ENCODE measurements around the gene ZNF562.
"Not testable (repeated sequence)": the region's sequence is repeated elsewhere in the genome, so short reads cannot be mapped to it uniquely, and the experiment has no call there.

The ZNF562 gene

GRCh38 chr19:9679996-9680395, 5.1 kb upstream of the ZNF562 start:
- WGBS (ENCODE audit: insufficient coverage, insufficient read length) = no CpG with 5 or more reads among the region's 30 CpGs
- not testable (repeated sequence) for DNase-seq (ENCODE audit: low read depth, low spot score); H3K4me1 ChIP-seq (ENCODE audit: control insufficient read depth, insufficient read depth, low read length); H3K27ac ChIP-seq (ENCODE audit: low read length); H3K36me3 ChIP-seq (ENCODE audit: control insufficient read depth, insufficient read depth, low read length); H3K9me3 ChIP-seq (ENCODE audit: control insufficient read depth, insufficient read depth, low read length); H3K27me3 ChIP-seq (ENCODE audit: control insufficient read depth, insufficient read depth, low read length); H3K4me3 ChIP-seq (ENCODE audit: low read length)

GRCh38 chr19:9675358-9675901, 530 bp upstream of the ZNF562 start:
- not testable (repeated sequence) for H3K36me3 ChIP-seq (ENCODE audit: control insufficient read depth, insufficient read depth, low read length); H3K27ac ChIP-seq (ENCODE audit: low read length); H3K27me3 ChIP-seq (ENCODE audit: control insufficient read depth, insufficient read depth, low read length); H3K4me1 ChIP-seq (ENCODE audit: control insufficient read depth, insufficient read depth, low read length); H3K9me3 ChIP-seq (ENCODE audit: control insufficient read depth, insufficient read depth, low read length)
- no CpG with 5 or more reads among the region's 20 CpGs for WGBS (ENCODE audit: insufficient coverage, insufficient read length)
- peak overlapping the region; percentile 64; the same call in 1 of the 2 replicates for H3K4me3 ChIP-seq (ENCODE audit: low read length)
- DNase-seq (ENCODE audit: low read depth, low spot score) = peak; percentile 35

- no peaks in the 10 kb centered on the region; the same call in 1 of the 2 replicates for H3K9me3 ChIP-seq (ENCODE audit: control insufficient read depth, insufficient read depth, low read length)
- WGBS (ENCODE audit: insufficient coverage, insufficient read length) = no CpG with 5 or more reads among the region's 13 CpGs
Measured at GRCh38 chr19:9673912-9674662, 813 bp downstream of the ZNF562 start.

GRCh38 chr19:9672893-9673292, 2.0 kb downstream of the ZNF562 start:
- Histone ChIP-seq H3K27me3 (ENCODE audit: control insufficient read depth, insufficient read depth, low read length) (no peaks in the 10 kb centered on the region), H3K4me3 (ENCODE audit: low read length) (no peak overlapping the region), H3K4me1 (ENCODE audit: control insufficient read depth, insufficient read depth, low read length) (no peaks in the 10 kb centered on the region), H3K27ac (ENCODE audit: low read length) (no peak overlapping the region), H3K36me3 (ENCODE audit: control insufficient read depth, insufficient read depth, low read length) (no peaks in the 10 kb centered on the region), H3K9me3 (ENCODE audit: control insufficient read depth, insufficient read depth, low read length) (no peaks in the 10 kb centered on the region; the same call in 1 of the 2 replicates)
- DNase-seq (ENCODE audit: low read depth, low spot score) = no peak
- no CpG with 5 or more reads among the region's 4 CpGs for WGBS (ENCODE audit: insufficient coverage, insufficient read length)

More at GRCh38 chr19:9673912-9674662, 813 bp downstream of the ZNF562 start:
- DNase-seq (ENCODE audit: low read depth, low spot score) = no peak
- no peak overlapping the region for H3K27ac ChIP-seq (ENCODE audit: low read length)
- peak overlapping the region; percentile 64; the same call in 1 of the 2 replicates for H3K4me3 ChIP-seq (ENCODE audit: low read length)
- no peaks in the 10 kb centered on the region for H3K36me3 ChIP-seq (ENCODE audit: control insufficient read depth, insufficient read depth, low read length)
- H3K27me3 ChIP-seq (ENCODE audit: control insufficient read depth, insufficient read depth, low read length) = no peaks in the 10 kb centered on the region
- no peaks in the 10 kb centered on the region for H3K4me1 ChIP-seq (ENCODE audit: control insufficient read depth, insufficient read depth, low read length)

- no peaks in the 10 kb centered on the region for H3K36me3 ChIP-seq (ENCODE audit: control insufficient read depth, insufficient read depth, low read length)
- no CpG with 5 or more reads among the region's 3 CpGs for WGBS (ENCODE audit: insufficient coverage, insufficient read length)
- DNase-seq (ENCODE audit: low read depth, low spot score) = no peak
- H3K4me3 ChIP-seq (ENCODE audit: low read length) = no peak overlapping the region
- no peaks in the 10 kb centered on the region for H3K4me1 ChIP-seq (ENCODE audit: control insufficient read depth, insufficient read depth, low read length)
- H3K27ac ChIP-seq (ENCODE audit: low read length) = no peak overlapping the region
- H3K27me3 ChIP-seq (ENCODE audit: control insufficient read depth, insufficient read depth, low read length) = no peaks in the 10 kb centered on the region
- H3K9me3 ChIP-seq (ENCODE audit: control insufficient read depth, insufficient read depth, low read length) = no peaks in the 10 kb centered on the region; the same call in 1 of the 2 replicates
Measured at GRCh38 chr19:9671655-9672054, 3.2 kb downstream of the ZNF562 start.

GRCh38 chr19:9668544-9668943, 6.4 kb downstream of the ZNF562 start:
- Histone ChIP-seq H3K4me1 (ENCODE audit: control insufficient read depth, insufficient read depth, low read length) (no peaks in the 10 kb centered on the region), H3K9me3 (ENCODE audit: control insufficient read depth, insufficient read depth, low read length) (no peaks in the 10 kb centered on the region; the same call in 1 of the 2 replicates), H3K27me3 (ENCODE audit: control insufficient read depth, insufficient read depth, low read length) (no peaks in the 10 kb centered on the region), H3K36me3 (ENCODE audit: control insufficient read depth, insufficient read depth, low read length) (no peaks in the 10 kb centered on the region), H3K4me3 (ENCODE audit: low read length) (no peak overlapping the region), H3K27ac (ENCODE audit: low read length) (no peak overlapping the region)
- DNase-seq (ENCODE audit: low read depth, low spot score) = no peak
- no CpG with 5 or more reads among the region's 2 CpGs for WGBS (ENCODE audit: insufficient coverage, insufficient read length)

- Histone ChIP-seq H3K4me1 (ENCODE audit: control insufficient read depth, insufficient read depth, low read length) (no peaks in the 10 kb centered on the region), H3K27ac (ENCODE audit: low read length) (no peak overlapping the region), H3K27me3 (ENCODE audit: control insufficient read depth, insufficient read depth, low read length) (no peaks in the 10 kb centered on the region), H3K9me3 (ENCODE audit: control insufficient read depth, insufficient read depth, low read length) (no peaks in the 10 kb centered on the region; the same call in 1 of the 2 replicates), H3K36me3 (ENCODE audit: control insufficient read depth, insufficient read depth, low read length) (no peaks in the 10 kb centered on the region), H3K4me3 (ENCODE audit: low read length) (no peak overlapping the region)
- no CpG with 5 or more reads among the region's 3 CpGs for WGBS (ENCODE audit: insufficient coverage, insufficient read length)
- no peak for DNase-seq (ENCODE audit: low read depth, low spot score)
Measured at GRCh38 chr19:9667898-9668297, 7.0 kb downstream of the ZNF562 start.

GRCh38 chr19:9658769-9659168, 16.1 kb downstream of the ZNF562 start:
- Histone ChIP-seq H3K4me1 (ENCODE audit: control insufficient read depth, insufficient read depth, low read length) (no peaks in the 10 kb centered on the region), H3K27me3 (ENCODE audit: control insufficient read depth, insufficient read depth, low read length) (no peaks in the 10 kb centered on the region), H3K27ac (ENCODE audit: low read length) (no peak overlapping the region), H3K9me3 (ENCODE audit: control insufficient read depth, insufficient read depth, low read length) (peaks cover 2% of the 10 kb centered on the region), H3K36me3 (ENCODE audit: control insufficient read depth, insufficient read depth, low read length) (0 out of 2 replicates have a peak, but pooled peaks cover 3% of the 10 kb centered on the region), H3K4me3 (ENCODE audit: low read length) (no peak overlapping the region)
- DNase-seq (ENCODE audit: low read depth, low spot score) = no peak
- WGBS (ENCODE audit: insufficient coverage, insufficient read length) = no CpG with 5 or more reads among the region's 2 CpGs

GRCh38 chr19:9653066-9653555, 21.8 kb downstream of the ZNF562 start:
- DNase-seq (ENCODE audit: low read depth, low spot score); H3K4me3 ChIP-seq (ENCODE audit: low read length); H3K9me3 ChIP-seq (ENCODE audit: control insufficient read depth, insufficient read depth, low read length); H3K27me3 ChIP-seq (ENCODE audit: control insufficient read depth, insufficient read depth, low read length); H3K4me1 ChIP-seq (ENCODE audit: control insufficient read depth, insufficient read depth, low read length); H3K27ac ChIP-seq (ENCODE audit: low read length): not testable (repeated sequence)
- no CpG with 5 or more reads among the region's 5 CpGs for WGBS (ENCODE audit: insufficient coverage, insufficient read length)
- peaks cover 11% of the 10 kb centered on the region; the same call in 1 of the 2 replicates for H3K36me3 ChIP-seq (ENCODE audit: control insufficient read depth, insufficient read depth, low read length)

GRCh38 chr19:9651464-9651863, 23.4 kb downstream of the ZNF562 start:
- H3K4me1 ChIP-seq (ENCODE audit: control insufficient read depth, insufficient read depth, low read length); H3K27ac ChIP-seq (ENCODE audit: low read length); DNase-seq (ENCODE audit: low read depth, low spot score); H3K9me3 ChIP-seq (ENCODE audit: control insufficient read depth, insufficient read depth, low read length); H3K4me3 ChIP-seq (ENCODE audit: low read length); H3K27me3 ChIP-seq (ENCODE audit: control insufficient read depth, insufficient read depth, low read length): not testable (repeated sequence)
- no CpG with 5 or more reads among the region's 3 CpGs for WGBS (ENCODE audit: insufficient coverage, insufficient read length)
- peaks cover 11% of the 10 kb centered on the region; the same call in 1 of the 2 replicates for H3K36me3 ChIP-seq (ENCODE audit: control insufficient read depth, insufficient read depth, low read length)
